Gastrocnemius medialis (tissue), 4 donors: ENCODE data around the gene CFAP97D1.

Source experiments
- POLR2A ChIP-seq, 2 donors: fragments of 450-650 bp; IDR thresholded peaks; one replicate each; pipeline ENCODE4 v1.6.1; 2017; ENCODE audit warnings: antibody characterized with exemption in 2 of 2, mild to moderate bottlenecking in 2 of 2, moderate library complexity in 2 of 2
- TF ChIP-seq, protein P1 (sequence below), 5 experiments: fragments of 450-650 bp in 3 of 5; fragments of 200-600 bp in 2 of 5; sonication (generic) in 2 of 5; IDR thresholded peaks in 4 of 5; conservative IDR thresholded peaks in 1 of 5; 1 replicate in 4 of 5; 2 replicates in 1 of 5; pipeline ENCODE4 v1.5.1; 2016 to 2019; ENCODE audit warnings: antibody characterized with exemption in 5 of 5, mild to moderate bottlenecking in 3 of 5, moderate library complexity in 3 of 5

DNA sequence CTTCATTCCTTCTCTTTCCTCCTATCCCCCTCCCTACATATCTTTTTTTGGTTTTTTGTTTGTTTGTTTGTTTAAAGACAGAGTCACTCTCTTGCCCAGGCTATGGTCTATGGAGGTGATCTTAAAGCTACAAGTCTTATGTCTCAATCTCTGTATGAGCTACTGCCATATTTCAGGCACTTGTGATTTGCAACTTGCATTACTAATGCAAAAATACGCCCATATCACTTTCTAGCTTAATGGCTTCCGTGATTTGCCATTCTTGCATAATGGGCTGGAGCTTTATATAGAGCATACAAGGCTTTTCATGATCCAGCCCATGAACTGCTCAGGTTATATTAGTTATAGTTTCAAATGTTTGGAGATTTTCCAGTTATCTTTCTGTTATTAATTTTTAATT lies 7.5 kb downstream of the CFAP97D1 start:
- TF ChIP-seq, protein P1, sequence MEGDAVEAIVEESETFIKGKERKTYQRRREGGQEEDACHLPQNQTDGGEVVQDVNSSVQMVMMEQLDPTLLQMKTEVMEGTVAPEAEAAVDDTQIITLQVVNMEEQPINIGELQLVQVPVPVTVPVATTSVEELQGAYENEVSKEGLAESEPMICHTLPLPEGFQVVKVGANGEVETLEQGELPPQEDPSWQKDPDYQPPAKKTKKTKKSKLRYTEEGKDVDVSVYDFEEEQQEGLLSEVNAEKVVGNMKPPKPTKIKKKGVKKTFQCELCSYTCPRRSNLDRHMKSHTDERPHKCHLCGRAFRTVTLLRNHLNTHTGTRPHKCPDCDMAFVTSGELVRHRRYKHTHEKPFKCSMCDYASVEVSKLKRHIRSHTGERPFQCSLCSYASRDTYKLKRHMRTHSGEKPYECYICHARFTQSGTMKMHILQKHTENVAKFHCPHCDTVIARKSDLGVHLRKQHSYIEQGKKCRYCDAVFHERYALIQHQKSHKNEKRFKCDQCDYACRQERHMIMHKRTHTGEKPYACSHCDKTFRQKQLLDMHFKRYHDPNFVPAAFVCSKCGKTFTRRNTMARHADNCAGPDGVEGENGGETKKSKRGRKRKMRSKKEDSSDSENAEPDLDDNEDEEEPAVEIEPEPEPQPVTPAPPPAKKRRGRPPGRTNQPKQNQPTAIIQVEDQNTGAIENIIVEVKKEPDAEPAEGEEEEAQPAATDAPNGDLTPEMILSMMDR (IDR thresholded peaks at IDR 0.05 in 4 of 5, conservative IDR thresholded peaks at IDR 0.05 in 1 of 5) = no peak
- TF ChIP-seq POLR2A (IDR thresholded peaks at IDR 0.05) = no peak
